ENCODE data around the gene ZBTB7A. TPM values are rescaled to one million over a fixed set of nuclear protein-coding genes. Genes with fewer than 3 reads are reported as not detected.

Gene ZBTB7A
- total RNA-seq, 4 donors from 2014 or later: 10.8 to 72.9 (median 14.1) TPM

GRCh38 chr19:4063369-4064148 is 3.1 kb downstream of the ZBTB7A start:
- H3K27ac ChIP-seq: peak overlapping the region; percentile 98
- peak overlapping the region; percentile 36 to 72 for H3K4me3 ChIP-seq
- TF ChIP-seq, protein P1, sequence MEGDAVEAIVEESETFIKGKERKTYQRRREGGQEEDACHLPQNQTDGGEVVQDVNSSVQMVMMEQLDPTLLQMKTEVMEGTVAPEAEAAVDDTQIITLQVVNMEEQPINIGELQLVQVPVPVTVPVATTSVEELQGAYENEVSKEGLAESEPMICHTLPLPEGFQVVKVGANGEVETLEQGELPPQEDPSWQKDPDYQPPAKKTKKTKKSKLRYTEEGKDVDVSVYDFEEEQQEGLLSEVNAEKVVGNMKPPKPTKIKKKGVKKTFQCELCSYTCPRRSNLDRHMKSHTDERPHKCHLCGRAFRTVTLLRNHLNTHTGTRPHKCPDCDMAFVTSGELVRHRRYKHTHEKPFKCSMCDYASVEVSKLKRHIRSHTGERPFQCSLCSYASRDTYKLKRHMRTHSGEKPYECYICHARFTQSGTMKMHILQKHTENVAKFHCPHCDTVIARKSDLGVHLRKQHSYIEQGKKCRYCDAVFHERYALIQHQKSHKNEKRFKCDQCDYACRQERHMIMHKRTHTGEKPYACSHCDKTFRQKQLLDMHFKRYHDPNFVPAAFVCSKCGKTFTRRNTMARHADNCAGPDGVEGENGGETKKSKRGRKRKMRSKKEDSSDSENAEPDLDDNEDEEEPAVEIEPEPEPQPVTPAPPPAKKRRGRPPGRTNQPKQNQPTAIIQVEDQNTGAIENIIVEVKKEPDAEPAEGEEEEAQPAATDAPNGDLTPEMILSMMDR (IDR thresholded peaks at IDR 0.05): no peak
- TF ChIP-seq POLR2A (IDR thresholded peaks at IDR 0.05): peak in 1 of 2 donors; percentile 11
- no peaks in the 10 kb centered on the region for H3K27me3 ChIP-seq
- H3K4me1 ChIP-seq: peaks cover 11 to 49% of the 10 kb centered on the region in 2 donors
- no peaks in the 10 kb centered on the region for H3K36me3 ChIP-seq
- H3K9me3 ChIP-seq: no peaks in the 10 kb centered on the region
- intact Hi-C loops (cut with DNase I; ENCODE audit: low total_unique reads): no loop called here
- no peak for DNase-seq

GRCh38 chr19:4062419-4063368 is 4.0 kb downstream of the ZBTB7A start:
- peaks cover 11 to 56% of the 10 kb centered on the region in 2 donors for H3K4me1 ChIP-seq
- H3K9me3 ChIP-seq: no peaks in the 10 kb centered on the region
- no peaks in the 10 kb centered on the region for H3K36me3 ChIP-seq
- intact Hi-C loops (cut with DNase I; ENCODE audit: low total_unique reads): no loop called here
- TF ChIP-seq, protein P1 (IDR thresholded peaks at IDR 0.05): no peak
- no peak for TF ChIP-seq POLR2A (IDR thresholded peaks at IDR 0.05)
- no peaks in the 10 kb centered on the region for H3K27me3 ChIP-seq
- peak overlapping the region in 1 of 2 donors; percentile 72 for H3K4me3 ChIP-seq
- peak in 1 of 2 donors; percentile 27 for DNase-seq
- peak overlapping the region; percentile 98 for H3K27ac ChIP-seq

GRCh38 chr19:4061683-4062418 is 4.8 kb downstream of the ZBTB7A start:
- intact Hi-C loops (cut with DNase I; ENCODE audit: low total_unique reads): no loop called here
- DNase-seq: peak in 1 of 2 donors; percentile 37
- H3K36me3 ChIP-seq: no peaks in the 10 kb centered on the region
- TF ChIP-seq, protein P1 (IDR thresholded peaks at IDR 0.05): no peak
- no peak for TF ChIP-seq POLR2A (IDR thresholded peaks at IDR 0.05)
- H3K4me1 ChIP-seq: peaks cover 11 to 57% of the 10 kb centered on the region in 2 donors
- H3K27ac ChIP-seq: peak overlapping the region; percentile 98
- H3K9me3 ChIP-seq: no peaks in the 10 kb centered on the region
- H3K4me3 ChIP-seq: peak overlapping the region; percentile 16 to 34
- H3K27me3 ChIP-seq: no peaks in the 10 kb centered on the region

DNA sequence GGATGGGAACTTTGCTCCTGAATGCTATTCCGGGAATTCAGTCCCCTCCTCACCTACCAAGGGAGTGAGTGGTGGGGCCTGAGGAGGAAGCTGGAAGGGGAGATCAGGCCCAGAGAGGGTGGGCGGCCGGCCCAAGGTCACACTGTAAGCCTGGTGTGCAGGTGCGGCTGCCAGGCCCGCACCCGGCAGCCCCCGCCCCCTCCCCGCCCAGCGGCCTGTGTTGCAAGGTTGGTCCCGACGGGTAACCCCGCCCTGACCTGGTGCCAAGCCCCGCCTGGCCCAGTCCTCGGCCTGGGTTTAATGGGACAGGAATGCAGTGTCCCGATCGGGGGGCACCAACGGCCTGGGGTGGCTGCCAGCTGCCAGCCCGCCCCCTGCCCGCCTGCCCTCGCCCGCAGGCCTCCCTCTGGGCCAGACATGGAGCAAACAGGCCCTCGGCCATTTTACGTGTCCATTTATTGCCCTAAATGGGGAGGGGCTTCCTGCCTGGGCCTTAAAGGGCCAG is 5.5 kb downstream of the ZBTB7A start:
- intact Hi-C loops (cut with DNase I; ENCODE audit: low total_unique reads): no loop called here
- no peaks in the 10 kb centered on the region for H3K27me3 ChIP-seq
- H3K27ac ChIP-seq: peak overlapping the region; percentile 98
- H3K9me3 ChIP-seq: no peaks in the 10 kb centered on the region
- DNase-seq: peak; percentile 84 to 85
- TF ChIP-seq, protein P1 (IDR thresholded peaks at IDR 0.05): no peak
- peak in 1 of 2 donors; percentile 10 for TF ChIP-seq POLR2A (IDR thresholded peaks at IDR 0.05)
- H3K4me1 ChIP-seq: peaks cover 11 to 57% of the 10 kb centered on the region in 2 donors
- H3K4me3 ChIP-seq: peak overlapping the region; percentile 16 to 34
- H3K36me3 ChIP-seq: no peaks in the 10 kb centered on the region
